Inflammatory macrophage (primary cell): ENCODE data around the gene ALG14.

Experiments used
- DNase-seq, 2 donors: peaks; one replicate each; pipeline ENCODE4 v3.0.0-alpha.2; 2020 to 2022

The ALG14 gene

DNA sequence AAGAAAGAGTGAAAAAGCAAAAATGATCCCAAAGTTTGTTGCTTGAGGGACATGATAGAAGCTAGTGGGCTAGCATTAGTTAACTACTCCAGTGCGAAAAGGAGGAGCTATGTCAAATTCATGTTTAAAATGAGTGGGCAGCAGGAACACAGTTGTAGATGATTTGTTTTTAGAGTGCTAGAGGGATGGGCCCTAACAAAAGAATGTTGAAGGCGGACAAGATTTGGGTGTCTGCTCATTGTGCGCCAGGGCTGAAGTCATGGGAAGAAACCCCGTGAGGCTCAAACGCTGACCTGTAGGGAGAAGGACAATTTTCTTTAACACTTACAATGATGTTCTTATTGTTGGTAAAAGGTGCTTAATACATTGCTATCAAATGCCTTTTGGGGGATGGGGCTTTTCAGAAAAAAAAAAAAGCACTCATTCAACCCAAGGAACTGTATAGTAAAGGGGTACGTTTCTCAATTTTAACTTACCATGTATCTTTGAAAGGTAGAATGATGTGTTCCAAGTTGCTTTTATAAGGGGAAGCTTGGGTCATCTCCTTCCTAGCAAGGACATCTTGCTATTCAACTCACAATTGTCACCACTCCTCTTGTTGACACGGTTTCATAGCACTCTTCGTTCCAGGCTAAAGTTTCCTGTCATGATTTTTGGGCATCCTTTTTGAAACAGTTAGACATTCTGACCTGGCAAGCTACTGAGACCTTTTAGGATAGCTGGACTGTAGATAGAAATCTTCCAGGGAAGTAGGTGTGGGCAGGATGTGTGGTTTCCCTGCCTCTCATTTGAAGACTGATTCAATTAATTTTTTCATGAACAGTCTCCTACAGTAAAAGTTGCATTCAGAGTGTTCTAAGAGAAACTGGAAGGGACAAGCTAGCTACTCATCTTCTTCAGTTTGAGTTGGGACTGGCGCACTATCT lies 92.8 kb downstream of the ALG14 start:
- DNase-seq, result no peak

DNA sequence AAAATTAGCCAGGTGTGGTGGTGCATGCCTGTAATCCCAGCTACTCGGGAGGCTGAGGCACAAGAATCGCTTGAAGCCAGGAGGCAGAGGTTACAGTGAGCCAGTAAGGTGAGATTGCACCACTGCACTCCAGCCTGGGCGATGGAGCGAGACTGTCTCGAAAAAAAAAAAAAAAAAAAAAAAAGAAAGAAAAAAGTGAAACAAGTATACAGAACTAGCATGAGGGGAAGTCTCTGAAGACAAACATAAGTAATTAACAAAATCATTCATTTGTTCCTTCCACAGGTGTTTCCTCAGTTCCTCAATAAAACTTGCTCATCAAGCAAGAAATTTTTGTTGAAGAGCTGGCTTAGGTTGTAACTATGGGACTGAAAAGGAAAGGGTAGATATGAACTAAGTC lies 93.6 kb downstream of the ALG14 start:
- no peak for DNase-seq

DNA sequence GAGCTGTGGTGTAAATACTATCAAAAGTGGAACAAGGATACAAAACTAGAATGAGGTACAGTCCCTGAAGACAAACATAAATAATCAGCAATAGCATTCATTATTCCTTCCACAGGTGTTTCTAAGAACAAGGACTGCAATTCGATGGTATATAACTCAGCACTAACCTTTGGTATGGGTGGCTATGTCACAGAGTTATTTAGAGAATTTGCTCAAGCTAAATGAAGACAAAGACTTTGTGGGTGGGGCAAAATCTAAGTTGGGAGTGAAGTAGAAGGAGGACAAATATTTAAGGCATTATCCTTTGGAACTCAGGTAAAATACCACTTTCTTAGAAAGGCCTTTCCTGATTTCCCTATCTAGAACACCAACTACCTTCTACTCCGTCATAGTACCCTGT lies 94.3 kb downstream of the ALG14 start:
- DNase-seq, result no peak

DNA sequence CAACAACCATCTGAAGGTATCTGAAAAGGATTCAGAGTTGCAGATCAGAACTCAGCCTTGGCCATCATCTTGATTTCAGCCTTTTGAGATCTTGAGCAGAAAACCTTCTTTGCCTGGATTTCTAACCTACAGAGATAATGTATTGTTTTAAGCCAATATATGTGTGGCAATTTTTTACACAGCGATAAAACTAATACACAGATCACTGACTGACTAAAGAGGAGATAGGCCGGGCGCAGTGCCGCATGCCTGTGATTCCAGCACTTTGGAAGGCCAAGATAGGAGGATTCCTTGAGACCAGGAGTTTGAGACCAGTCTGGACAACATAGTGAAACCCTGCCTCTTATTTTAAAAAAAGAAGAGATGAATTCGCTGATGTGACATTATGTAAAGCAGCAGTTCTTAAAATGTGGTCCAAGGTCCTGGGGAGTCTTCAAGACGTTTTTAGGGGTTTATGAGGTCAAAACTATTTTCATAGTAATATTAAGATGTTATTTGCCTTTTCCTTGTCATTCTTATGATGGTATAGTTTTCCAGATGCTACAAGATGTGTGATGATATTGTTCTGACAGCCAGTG lies 95.7 kb downstream of the ALG14 start:
- no peak for DNase-seq

DNA sequence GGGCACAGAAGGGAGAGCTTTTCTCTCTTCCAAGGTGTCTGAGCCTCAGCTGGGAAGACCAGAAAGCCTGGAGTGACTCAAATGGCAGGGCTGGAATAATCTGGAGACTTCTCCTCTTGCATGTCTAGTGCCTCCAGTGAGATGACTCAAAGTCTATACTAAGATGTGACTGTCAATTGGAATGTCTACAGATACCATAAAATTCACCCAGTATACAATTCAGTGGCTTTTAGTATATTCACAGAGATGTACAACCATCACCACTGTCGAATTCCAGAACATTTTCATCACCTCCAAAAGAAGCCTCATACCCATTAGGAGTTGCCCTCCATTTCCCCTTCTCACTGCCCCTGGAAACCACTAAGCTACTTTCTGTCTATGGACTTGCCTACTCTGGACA lies 97.9 kb downstream of the ALG14 start:
- no peak for DNase-seq

DNA sequence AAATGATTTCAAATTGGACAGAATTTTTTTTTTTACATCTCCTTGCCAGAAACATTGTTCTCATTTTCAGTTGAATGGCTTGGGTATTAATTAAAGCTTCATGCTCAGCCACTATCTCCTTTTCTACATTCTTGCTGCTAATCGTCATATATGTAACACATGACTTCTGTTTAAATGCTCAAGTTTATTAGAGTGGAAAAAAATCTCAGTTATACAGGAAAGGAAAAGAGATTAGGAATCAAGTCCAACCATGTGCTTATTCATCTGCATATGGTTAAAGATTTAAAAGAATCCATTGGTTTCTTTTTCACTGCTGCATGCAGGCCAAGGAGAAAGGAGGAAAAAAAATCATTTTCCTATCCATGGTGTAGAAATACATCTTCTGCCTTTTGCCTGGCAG lies 98.5 kb downstream of the ALG14 start:
- no peak for DNase-seq

DNA sequence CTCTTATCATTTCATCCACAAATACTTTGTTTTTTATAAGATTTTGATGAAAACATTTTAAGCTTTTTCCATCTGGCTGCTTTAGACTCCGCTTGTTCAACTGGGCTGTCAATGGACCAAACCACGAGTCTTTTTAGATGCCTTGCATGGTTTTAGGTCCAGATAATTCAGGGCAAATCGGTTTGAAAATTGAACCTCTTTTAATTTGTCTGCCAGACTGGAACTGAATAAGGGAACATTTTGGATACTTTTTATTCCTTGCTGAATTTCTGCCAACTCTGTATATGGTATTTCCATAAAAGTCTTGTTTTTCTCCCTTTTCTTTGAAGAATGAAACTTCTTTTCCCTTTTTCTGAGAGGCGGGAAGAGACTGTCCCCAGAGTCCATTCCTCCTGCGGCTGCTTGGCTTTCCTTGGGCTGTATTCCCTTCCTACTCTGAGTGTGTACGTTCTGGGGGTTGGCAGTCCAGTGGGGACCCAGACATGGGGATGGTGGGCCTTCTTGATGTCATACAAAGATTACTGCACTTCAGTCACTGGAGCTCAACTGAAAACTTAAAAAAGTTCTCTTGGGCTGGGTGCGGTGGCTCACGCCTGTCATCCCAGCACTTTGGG lies 99.3 kb downstream of the ALG14 start:
- DNase-seq, result no peak

DNA sequence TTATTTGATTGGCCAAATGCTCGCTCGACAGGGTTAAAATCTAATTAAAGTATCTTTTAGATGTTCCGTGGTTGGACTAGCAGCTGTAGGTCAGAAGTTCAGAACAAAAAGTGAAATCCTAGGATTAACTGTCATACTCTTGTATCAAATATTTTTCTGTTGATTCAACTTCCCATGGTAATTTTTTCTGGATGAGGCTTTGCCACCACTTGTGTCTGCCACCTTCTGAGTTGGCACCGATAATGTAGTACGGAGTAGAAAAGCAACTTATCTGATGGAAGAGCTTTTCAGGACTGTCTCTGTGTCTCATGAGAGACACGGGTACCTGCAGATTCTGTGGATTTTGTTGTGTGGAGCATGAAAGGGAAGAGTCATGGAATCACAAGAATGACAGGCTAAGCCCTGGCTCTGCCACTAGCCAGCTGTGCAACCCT lies 101.2 kb downstream of the ALG14 start:
- DNase-seq, result no peak

DNA sequence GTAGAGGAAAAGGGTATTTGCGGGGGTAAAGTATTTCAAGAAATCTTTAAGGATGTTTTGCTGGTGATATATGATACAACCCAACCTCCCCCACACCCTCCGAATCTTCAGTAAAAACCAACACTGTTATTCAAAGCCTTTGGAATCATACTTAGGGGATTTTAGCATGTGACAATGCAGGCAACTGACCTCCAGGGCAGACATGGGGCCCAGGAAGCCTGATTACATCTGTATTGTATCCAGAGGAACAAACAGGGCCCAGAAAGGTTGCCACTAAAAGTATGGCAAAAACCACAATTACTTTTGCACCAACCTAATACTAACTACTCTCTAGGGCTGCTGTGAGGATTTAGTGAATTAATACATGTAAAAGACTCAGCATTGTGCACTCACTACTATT lies 102.0 kb downstream of the ALG14 start:
- DNase-seq, result no peak

DNA sequence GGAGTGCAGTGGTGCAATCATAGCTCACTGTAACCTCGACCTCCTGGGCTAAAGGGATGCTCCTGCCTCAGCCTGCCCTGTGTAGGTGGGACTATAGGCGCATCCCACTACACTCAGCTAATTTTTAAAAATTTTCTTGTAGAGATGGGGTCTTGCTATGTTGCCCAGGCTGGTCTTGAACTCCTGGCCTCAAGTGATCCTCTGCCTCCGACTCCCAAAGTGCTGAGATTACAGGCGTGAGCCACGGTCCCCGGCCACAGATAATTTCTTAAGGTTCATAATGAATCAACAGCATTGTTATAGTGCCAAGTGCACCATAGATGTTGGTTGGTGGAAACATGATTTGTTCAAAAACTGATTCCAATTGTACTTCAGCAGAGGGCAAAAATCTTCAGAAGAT lies 103.6 kb downstream of the ALG14 start:
- DNase-seq, result no peak

DNA sequence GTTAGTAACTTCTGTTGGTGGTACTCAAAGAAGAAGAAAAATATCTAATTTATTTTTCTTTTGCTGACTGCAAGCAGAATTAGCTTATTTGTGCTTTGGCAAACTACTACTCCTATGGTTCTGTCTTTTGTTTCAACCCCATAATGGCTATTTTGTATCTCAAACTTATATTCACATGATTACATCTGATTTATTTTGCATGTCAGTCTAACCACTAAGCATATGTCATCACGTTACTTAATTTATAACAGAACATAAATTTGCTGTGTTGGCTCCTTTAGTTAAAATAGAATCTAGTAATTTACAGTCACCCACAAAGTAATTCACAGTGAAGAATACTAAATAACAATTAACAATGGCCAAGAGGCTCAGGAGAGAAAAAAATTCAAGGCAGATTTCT lies 106.7 kb downstream of the ALG14 start:
- no peak for DNase-seq

DNA sequence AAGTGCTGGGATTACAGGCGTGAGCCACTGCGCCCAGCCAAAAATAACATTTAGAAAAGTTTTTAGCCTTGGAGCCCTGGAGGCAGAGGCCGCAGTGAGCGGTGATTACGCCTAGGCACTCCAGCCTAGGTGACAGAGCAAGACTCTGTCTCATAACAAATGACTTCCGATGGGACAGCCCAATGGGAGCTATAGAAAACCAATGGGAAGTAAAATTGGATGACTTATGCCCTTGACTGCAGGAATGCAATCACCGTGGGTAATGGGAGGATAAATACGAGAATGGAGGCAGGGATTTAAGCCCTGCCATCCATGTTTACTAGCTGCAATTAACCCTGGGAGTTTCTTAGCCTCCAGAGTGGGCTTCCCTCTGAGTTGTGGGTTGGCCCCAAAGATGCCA lies 108.9 kb downstream of the ALG14 start:
- DNase-seq, result no peak

DNA sequence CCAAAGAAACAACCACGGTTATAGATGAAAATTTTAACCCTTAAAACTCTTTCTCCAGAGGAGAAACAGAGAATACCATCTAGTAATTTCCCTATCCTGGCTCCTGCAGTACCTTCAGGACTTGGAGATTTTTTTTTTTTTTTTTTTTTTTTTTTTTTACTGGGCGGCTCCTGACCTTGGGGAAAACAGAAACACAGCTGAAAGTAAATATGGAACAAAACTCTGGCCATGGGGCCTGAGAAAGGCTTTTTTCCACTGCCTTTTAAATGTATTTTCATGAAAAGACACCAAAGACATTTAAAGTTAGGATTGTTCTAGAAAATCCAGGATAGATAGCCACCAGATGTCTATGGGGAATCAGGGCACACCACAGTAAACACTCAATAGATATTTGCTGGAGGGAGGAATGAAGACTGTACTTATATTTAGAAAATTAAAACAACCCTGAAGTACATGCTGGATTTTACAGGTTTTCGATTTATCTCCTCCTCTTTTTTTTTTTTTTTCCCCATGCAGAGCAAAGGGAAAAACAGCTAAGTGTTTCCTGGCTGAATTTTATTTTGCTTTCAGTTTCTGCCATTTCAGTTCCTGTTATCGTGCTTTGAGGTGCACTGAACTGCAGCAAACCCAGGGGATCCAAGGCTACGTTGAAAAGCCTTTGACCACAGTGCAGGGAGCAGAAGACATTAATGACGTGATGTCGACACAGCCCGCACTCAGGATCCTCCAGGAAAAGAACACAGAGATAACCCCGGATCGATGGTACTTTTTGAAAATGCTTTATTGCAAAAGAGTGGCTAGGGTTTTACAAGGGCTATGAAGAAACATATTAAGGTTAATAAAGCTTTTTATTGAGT lies 110.1 kb downstream of the ALG14 start:
- peak; percentile 51 to 58 for DNase-seq

DNA sequence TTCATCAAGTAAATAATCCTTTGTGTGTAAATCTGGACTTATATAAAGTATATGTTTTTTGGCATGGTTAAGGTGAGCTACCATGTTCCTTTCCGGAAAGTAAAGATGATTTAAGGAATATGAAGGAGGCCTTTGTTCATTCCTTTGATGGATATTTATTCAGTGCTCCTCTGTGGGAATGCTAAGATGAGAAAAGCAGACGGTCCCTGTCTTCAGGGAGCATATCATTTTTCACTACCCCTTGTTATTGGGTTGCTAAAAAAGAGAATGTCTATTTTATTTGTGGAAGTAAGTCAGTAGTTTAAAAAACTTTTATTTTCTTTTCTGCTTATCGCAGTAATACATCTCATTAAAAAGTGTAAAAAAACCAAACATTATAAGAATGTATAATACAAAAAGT lies 110.8 kb downstream of the ALG14 start:
- DNase-seq, result no peak

DNA sequence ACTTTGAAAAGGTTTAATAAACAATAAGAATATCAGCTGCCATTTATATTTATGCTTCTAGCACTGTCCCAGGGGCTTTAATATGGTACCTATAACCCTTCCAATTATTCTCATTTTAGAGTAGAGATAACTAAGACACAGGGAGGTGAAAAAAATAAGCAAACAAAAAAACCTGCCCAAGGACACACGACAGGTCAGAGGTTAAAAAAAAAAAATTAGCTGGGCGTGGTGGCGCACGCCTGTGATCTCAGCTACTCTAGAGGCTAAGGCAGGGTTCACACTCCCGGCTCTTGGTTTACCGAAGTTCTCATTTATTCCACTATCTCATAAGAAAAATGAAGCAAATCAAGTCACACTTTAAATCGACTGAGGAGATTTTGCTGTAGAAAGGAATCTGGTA lies 111.2 kb downstream of the ALG14 start:
- no peak for DNase-seq

DNA sequence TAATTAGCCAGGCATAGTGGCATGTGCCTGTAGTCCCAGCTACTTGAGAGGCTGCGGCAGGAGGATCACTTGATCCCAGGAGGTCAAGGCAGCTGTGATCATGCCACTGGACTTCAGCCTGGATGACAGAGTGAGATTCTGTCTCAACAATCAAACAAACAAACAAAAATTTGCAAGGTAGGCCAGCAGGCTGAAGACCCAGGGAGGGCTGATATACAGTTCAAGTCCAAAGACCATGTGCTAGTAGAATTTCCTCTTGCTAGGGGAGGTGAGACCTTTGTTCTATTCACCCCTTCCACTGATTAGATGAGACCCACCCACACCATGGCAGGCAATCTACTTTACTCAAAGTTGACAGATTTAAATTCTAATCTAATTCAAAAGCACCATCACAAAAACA lies 114.7 kb downstream of the ALG14 start:
- no peak for DNase-seq

DNA sequence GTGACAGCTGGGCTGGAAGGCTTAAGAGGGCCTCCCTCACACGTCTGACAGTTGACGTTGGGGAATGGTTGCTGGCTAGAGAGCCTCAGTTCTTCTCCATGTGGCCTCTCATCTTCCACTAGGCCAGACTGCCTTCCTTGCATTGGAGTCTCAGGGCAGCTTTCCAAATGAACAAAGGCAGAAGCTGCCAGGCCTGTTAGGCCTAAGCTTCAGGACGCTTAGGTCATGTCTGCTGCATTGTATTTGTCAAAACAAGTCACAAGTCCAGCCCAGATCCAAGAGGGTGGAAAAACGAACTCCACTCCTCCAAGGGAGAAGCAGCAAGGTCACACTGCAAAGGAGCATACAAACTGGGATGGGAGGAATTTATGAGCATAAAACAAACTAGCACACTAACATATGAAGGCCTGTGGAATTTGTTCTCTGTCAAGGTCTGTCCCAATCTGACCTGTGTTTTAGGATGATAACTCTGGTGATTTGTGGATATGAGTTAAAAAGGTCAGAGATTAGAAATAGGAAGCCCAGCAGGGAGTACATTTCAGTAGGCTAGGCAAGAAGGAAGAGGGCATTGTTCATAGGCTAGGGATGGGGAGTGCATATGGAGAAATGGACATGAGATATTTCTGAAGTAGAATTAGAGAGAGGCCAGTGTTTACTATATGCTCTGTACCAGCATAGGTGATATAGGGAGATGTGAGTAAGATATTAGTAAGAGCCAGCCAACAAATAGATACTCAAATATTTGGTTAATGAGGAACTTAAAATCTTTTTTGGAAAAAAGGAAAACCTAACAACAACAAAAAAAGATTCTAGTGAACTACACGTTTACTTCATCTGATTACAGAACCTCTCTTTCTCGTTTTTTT lies 116.8 kb downstream of the ALG14 start:
- DNase-seq, result no peak

DNA sequence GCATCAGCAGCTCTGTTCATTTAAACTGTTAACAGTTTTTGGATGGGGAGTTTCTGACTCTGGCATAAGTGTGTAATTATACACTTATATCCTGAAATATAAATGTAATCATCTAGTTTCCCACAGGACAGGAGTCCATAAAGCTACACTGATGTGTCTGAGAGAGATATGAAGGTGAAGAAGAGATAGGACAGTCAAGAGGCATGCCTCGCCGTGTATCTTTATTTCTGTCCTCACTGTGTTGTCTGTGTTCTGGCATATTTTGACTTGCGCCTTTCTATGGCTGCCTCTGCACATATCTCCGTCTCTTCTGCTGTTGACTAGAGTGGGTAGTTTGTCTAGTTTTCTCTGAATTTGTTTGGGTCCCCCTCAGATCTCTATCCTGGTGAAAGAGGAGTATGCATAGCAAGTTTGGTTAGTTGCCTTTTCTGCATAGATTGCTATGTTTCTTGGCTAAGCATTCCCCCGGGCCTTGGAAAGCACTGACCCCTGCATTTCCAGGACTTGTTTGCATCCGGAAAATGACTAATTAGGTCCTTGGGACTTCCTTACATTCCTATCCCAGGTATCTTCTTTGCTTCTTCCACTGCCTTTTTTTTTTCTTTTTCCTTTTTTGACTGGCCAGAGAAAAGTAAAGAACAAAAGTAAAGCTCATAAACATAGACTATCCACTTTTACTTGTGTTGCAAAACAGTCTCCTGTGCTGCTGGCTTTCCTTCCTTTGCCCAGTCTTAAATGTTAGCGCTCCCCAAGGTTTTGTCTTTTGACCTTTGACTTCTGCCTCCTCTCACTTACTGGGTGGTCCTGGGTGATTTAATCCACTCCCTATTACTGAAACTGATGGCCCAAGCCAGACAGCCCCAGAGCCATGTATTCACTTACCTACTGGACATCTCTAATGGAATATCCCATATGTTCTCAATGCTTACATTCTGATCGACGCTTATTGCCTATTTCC lies 118.2 kb downstream of the ALG14 start:
- no peak for DNase-seq

DNA sequence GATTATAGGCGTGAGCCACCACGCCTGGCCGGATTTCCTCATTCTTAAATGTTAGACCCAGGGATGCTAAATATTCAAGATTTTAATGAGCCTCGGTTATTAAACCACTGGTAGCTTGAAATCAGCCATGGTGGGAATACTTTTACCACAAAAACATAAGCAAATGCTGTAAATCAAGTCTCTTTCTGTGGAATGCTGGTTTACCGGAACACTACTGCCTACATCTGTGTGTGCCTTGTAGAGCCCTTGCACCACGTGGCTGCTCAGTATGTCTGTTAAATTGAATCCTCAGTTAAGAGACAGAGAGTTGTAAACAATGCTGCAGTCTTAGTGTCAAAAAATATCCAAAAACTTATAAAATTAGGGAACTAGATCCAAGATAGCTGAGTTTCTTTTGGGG lies 119.0 kb downstream of the ALG14 start:
- DNase-seq, result no peak

DNA sequence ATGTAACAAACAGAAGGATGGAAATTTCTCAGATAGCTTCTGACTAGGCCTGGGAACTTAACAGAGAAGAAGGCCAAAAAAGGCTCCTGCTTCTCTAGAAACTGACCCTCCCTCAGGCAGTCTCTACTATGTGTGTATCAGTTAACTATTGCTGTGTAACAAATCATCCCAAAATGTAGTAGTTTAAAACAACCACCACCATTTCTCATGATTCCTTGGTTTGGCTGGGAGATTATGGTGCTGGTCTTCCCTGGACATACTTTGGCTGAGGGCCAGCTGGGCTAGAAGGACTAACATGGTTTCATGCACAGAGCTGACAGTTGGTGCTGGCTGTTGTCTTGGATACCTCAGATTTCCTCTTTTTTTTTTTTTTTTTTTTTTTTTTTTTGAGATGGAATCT lies 119.6 kb downstream of the ALG14 start:
- no peak for DNase-seq

DNA sequence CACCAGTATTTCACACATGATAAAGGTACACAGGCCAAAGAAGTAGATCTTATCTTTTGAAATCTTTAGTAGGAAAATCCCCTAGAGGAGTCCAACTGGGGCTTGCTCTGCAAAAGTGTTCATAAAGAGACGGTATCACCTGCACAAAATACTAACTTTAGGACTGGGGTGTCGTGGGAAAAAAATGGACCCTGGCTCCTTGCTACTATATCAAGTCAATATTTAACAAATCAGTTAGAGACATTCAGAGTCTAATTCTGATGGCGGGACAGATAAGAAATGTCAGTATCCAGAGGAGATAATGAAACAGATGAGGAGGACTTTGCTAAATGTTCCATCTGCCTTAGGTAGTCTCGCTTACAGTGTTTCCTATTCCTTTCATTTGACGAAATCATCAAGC lies 120.2 kb downstream of the ALG14 start:
- no peak for DNase-seq
